HepG2 (cell line): ENCODE results near the gene EEIG1. TPM values are rescaled to one million over a fixed set of nuclear protein-coding genes. Genes with fewer than 3 reads are reported as not detected.

Experiments used
- BCLAF1 ChIP-seq: fragments of 450-650 bp; IDR thresholded peaks from 2 replicates; pipeline ENCODE4 v1.6.1; 2017; ENCODE audit warnings: mild to moderate bottlenecking
- GPBP1L1 ChIP-seq: sonication (generic); formaldehyde crosslinking; IDR thresholded peaks from 2 replicates; pipeline ENCODE4 v1.5.0; 2020; ENCODE audit warnings: mild to moderate bottlenecking, missing genetic modification reagents
- HOXA5 ChIP-seq: sonication (generic); formaldehyde crosslinking; IDR thresholded peaks from 2 replicates; pipeline ENCODE4 v1.4.0; 2020; ENCODE audit warnings: missing genetic modification reagents
- HOXA9 ChIP-seq: sonication (generic); formaldehyde crosslinking; IDR thresholded peaks from 2 replicates; pipeline ENCODE4 v1.8.1; 2022; ENCODE audit warnings: missing genetic modification reagents, mild to moderate bottlenecking, moderate library complexity, borderline replicate concordance
- NCOA5 ChIP-seq: sonication (generic); formaldehyde crosslinking; IDR thresholded peaks from 2 replicates; pipeline ENCODE4 v1.4.0; 2020; ENCODE audit warnings: missing genetic modification reagents
- NKX3-1 ChIP-seq: sonication (generic); formaldehyde crosslinking; IDR thresholded peaks from 2 replicates; pipeline ENCODE4 v1.5.0; 2020; ENCODE audit warnings: missing genetic modification reagents
- NR2F6 ChIP-seq, 2 experiments: IDR thresholded peaks; 2 replicates each; pipeline ENCODE4 v1.6.1; 2016; ENCODE audit warnings: antibody characterized with exemption in 1 of 2, mild to moderate bottlenecking in 1 of 2
- PBX3 ChIP-seq: sonication (generic); formaldehyde crosslinking; IDR thresholded peaks from 2 replicates; pipeline ENCODE4 v1.8.1; 2023; ENCODE audit warnings: missing genetic modification reagents, inconsistent platforms, borderline replicate concordance
- POLR2G ChIP-seq: fragments of 200-400 bp; formaldehyde crosslinking; IDR thresholded peaks from 2 replicates; pipeline ENCODE4 v1.6.1; 2018; ENCODE audit warnings: mild to moderate bottlenecking, low read depth, low read length, moderate library complexity
- SRSF1 ChIP-seq: fragments of 200-400 bp; formaldehyde crosslinking; optimal IDR thresholded peaks from 2 replicates; pipeline ENCODE3; 2017; ENCODE audit warnings: mild to moderate bottlenecking, low read depth, low read length, moderate library complexity
- ZBTB38 ChIP-seq: sonication (generic); formaldehyde crosslinking; IDR thresholded peaks from 2 replicates; pipeline ENCODE4 v1.5.1; 2020; ENCODE audit warnings: mild to moderate bottlenecking, missing genetic modification reagents
- ZNF24 ChIP-seq: fragments of 450-650 bp; IDR thresholded peaks from 2 replicates; pipeline ENCODE4 v1.6.1; 2017; ENCODE audit warnings: antibody characterized with exemption, mild to moderate bottlenecking
- ZNF292 ChIP-seq: sonication (generic); formaldehyde crosslinking; IDR thresholded peaks from 2 replicates; pipeline ENCODE4 v1.8.1; 2022; ENCODE audit warnings: mild to moderate bottlenecking, low read depth, missing genetic modification reagents, borderline replicate concordance
- ZNF329 ChIP-seq: sonication (generic); formaldehyde crosslinking; IDR thresholded peaks from 2 replicates; pipeline ENCODE4 v1.9.0; 2021; ENCODE audit warnings: low read depth, mild to moderate bottlenecking, missing genetic modification reagents
- ZNF761 ChIP-seq: sonication (generic); formaldehyde crosslinking; conservative IDR thresholded peaks from 2 replicates; pipeline ENCODE4 v1.4.0; 2020; ENCODE audit warnings: mild to moderate bottlenecking, missing genetic modification reagents
- polyA plus RNA-seq, 8 experiments: library from polyadenylated mRNA; depleted of rRNA in 3 of 8; stranded (reverse) in 7 of 8; unstranded in 1 of 8; fragments of >200 nt; fragmentation: Illumina TruSeq in 4 of 8; extraction: Trizol in 4 of 8; gene quantifications; 2 replicates each; pipeline versions ENCODE4 v1.2.1 to v1.2.3, GENCODE V29; 2011 to 2016; ENCODE audit warnings: low read depth in 4 of 8, missing spikeins in 1 of 8, mixed read lengths in 1 of 8; ENCODE audit not compliant: insufficient read depth in 1 of 8
- total RNA-seq, 5 experiments: library from RNA; depleted of rRNA; stranded (reverse); fragments of >200 nt; fragmentation: Illumina TruSeq; extraction: Trizol; gene quantifications; 2 replicates each; pipeline ENCODE4 v1.2.3, GENCODE V29; 2016; ENCODE audit warnings: low read depth in 1 of 5
- TF ChIP-seq, protein P1 (sequence below): sonication (generic); formaldehyde crosslinking; IDR thresholded peaks from 2 replicates; pipeline ENCODE4 v1.4.0; 2020; ENCODE audit warnings: mild to moderate bottlenecking, low read depth, missing genetic modification reagents
- TF ChIP-seq, protein P2 (sequence below): sonication (generic); formaldehyde crosslinking; IDR thresholded peaks from 2 replicates; pipeline ENCODE4 v1.4.0; 2020; ENCODE audit warnings: missing genetic modification reagents
- TF ChIP-seq, protein P3 (sequence below): sonication (generic); formaldehyde crosslinking; IDR thresholded peaks from 2 replicates; pipeline ENCODE4 v1.4.0; 2020; ENCODE audit warnings: missing genetic modification reagents

Gene EEIG1
- total and polyA plus RNA-seq, 2 of the 13 experiments (the other 11 are each of a cell fraction or from before 2014, with no cell fraction given): 16.6 to 25.2 TPM

DNA sequence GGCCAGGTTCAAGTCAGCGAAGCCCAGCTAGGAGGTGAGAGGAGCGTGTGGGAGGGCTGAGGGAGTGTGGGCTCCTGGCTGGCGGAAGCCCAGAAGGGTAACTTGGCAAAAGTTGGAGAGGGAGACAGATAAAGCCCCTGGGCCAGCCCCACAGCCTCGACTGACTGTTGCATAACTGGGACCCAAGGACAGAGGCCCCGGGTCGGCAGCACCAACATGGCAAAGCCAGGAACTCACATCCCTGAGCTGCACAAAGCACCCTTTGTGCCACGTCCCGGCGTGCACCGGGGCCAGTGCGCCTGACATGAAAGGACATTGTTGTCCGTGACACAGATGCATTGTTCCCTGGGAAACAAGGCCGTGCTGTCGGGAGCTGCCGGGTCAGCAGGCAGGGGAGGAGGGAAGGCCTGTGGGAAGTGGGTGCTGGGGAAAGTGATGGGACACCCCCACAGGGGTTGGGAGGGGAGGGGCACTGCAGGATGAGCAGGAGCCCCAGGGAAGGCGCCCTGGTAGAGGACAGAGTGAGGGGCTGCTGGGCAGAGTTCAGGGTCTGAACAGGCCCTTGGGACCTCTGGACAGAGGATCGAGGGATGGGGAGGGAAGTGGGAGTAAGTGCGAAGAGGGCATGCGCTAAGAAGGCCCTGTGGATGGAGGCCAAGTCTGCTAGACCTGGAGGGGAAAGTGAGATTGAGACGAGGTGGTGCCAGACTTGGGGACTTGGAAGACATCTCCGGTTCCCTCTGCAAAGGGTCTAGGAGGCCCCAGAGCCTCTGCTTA, 30.1 kb downstream of the EEIG1 start (continued):
- TF ChIP-seq ZNF292 (CRISPR knock-in tag) (peak; percentile 96), BCLAF1 (no peak), NCOA5 (CRISPR knock-in tag) (no peak), SRSF1 (peak; percentile 100), ZNF329 (CRISPR knock-in tag) (0 out of 2 replicates have a peak, but pooled peaks have one; percentile 48), NKX3-1 (CRISPR knock-in tag) (0 out of 2 replicates have a peak, but pooled peaks have one; percentile 47), ZNF761 (CRISPR knock-in tag) (peak; percentile 67), HOXA5 (0 out of 2 replicates have a peak, but pooled peaks have one; percentile 12), POLR2G (peak; percentile 88), GPBP1L1 (no peak), PBX3 (CRISPR knock-in tag) (no peak), ZBTB38 (CRISPR knock-in tag) (0 out of 2 replicates have a peak, but pooled peaks have one; percentile 5), HOXA9 (CRISPR knock-in tag) (0 out of 2 replicates have a peak, but pooled peaks have one; percentile 27), ZNF24 (no peak), NR2F6 (IDR thresholded peaks at IDR 0.05) (peak; percentile 75), NR2F6 (CRISPR knock-in tag; IDR thresholded peaks at IDR 0.05) (peak; percentile 94)
- TF ChIP-seq, protein P1, sequence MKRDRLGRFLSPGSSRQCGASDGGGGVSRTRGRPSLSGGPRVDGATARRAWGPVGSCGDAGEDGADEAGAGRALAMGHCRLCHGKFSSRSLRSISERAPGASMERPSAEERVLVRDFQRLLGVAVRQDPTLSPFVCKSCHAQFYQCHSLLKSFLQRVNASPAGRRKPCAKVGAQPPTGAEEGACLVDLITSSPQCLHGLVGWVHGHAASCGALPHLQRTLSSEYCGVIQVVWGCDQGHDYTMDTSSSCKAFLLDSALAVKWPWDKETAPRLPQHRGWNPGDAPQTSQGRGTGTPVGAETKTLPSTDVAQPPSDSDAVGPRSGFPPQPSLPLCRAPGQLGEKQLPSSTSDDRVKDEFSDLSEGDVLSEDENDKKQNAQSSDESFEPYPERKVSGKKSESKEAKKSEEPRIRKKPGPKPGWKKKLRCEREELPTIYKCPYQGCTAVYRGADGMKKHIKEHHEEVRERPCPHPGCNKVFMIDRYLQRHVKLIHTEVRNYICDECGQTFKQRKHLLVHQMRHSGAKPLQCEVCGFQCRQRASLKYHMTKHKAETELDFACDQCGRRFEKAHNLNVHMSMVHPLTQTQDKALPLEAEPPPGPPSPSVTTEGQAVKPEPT (CRISPR knock-in tag): no peak
- TF ChIP-seq, protein P2, sequence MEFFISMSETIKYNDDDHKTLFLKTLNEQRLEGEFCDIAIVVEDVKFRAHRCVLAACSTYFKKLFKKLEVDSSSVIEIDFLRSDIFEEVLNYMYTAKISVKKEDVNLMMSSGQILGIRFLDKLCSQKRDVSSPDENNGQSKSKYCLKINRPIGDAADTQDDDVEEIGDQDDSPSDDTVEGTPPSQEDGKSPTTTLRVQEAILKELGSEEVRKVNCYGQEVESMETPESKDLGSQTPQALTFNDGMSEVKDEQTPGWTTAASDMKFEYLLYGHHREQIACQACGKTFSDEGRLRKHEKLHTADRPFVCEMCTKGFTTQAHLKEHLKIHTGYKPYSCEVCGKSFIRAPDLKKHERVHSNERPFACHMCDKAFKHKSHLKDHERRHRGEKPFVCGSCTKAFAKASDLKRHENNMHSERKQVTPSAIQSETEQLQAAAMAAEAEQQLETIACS (CRISPR knock-in tag): no peak
- TF ChIP-seq, protein P3, sequence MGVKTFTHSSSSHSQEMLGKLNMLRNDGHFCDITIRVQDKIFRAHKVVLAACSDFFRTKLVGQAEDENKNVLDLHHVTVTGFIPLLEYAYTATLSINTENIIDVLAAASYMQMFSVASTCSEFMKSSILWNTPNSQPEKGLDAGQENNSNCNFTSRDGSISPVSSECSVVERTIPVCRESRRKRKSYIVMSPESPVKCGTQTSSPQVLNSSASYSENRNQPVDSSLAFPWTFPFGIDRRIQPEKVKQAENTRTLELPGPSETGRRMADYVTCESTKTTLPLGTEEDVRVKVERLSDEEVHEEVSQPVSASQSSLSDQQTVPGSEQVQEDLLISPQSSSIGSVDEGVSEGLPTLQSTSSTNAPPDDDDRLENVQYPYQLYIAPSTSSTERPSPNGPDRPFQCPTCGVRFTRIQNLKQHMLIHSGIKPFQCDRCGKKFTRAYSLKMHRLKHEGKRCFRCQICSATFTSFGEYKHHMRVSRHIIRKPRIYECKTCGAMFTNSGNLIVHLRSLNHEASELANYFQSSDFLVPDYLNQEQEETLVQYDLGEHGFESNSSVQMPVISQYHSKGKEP (CRISPR knock-in tag): no peak
